Endothelial cell of umbilical vein (primary cell): ENCODE data around the gene TENT4A.

ENCODE experiments used
- EZH2 ChIP-seq: IDR thresholded peaks from 2 replicates; pipeline ENCODE4 v1.6.1; 2012; ENCODE audit warnings: borderline replicate concordance, low read depth, mild to moderate bottlenecking, moderate library complexity, low read length, inconsistent platforms; ENCODE audit not compliant: severe bottlenecking
- FOS ChIP-seq: IDR thresholded peaks from 2 replicates; pipeline ENCODE4 v1.6.1; 2011; ENCODE audit warnings: mild to moderate bottlenecking, low read length, moderate library complexity, borderline replicate concordance; ENCODE audit not compliant: insufficient read depth
- JUN ChIP-seq: IDR thresholded peaks from 2 replicates; pipeline ENCODE4 v1.6.1; 2011; ENCODE audit warnings: borderline replicate concordance, low read depth; ENCODE audit not compliant: insufficient read length, insufficient read depth
- POLR2A ChIP-seq: IDR thresholded peaks from 2 replicates; pipeline ENCODE4 v1.6.1; 2012; ENCODE audit warnings: low read depth, mild to moderate bottlenecking, control low read depth, low read length
- POLR2AphosphoS5 ChIP-seq: IDR thresholded peaks from 2 replicates; pipeline ENCODE4 v1.6.1; 2012; ENCODE audit warnings: low read depth, mild to moderate bottlenecking, control low read depth, low read length, moderate library complexity; ENCODE audit not compliant: insufficient read depth
- TF ChIP-seq, protein P1 (sequence below), 2 donors: IDR thresholded peaks; 1 replicate in 1 of 2; 2 replicates in 1 of 2; pipeline ENCODE4 v1.5.1; 2011; ENCODE audit warnings: low read length in 2 of 2, mild to moderate bottlenecking in 2 of 2, moderate library complexity in 2 of 2, control low read depth in 1 of 2, inconsistent platforms in 1 of 2, low read depth in 1 of 2; ENCODE audit not compliant: insufficient read depth in 1 of 2; ENCODE audit errors: extremely low read depth in 1 of 2
- TF ChIP-seq, protein P2 (sequence below): IDR thresholded peaks from 2 replicates; pipeline ENCODE4 v1.6.1; 2011; ENCODE audit not compliant: insufficient read depth, insufficient read length

DNA sequence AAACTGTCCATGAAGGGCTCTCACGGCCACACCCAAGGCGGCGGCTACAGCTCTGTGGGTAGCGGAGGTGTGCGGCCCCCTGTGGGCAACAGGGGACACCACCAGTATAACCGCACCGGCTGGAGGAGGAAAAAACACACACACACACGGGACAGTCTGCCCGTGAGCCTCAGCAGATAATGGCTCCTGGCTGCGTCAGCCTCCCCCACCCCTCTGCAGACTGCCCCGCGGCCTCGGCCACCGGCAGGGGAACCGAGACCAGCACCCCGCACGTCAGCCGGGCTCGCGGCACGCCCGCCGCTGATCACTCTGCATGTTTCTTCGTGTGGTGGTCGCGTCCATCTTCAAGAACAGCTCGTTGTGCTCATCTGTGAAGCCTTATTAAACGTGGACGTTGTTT, 41.5 kb downstream of the TENT4A start:
- TF ChIP-seq EZH2 (no peak), JUN (no peak), POLR2A (no peak), FOS (no peak), POLR2AphosphoS5 (no peak)
- TF ChIP-seq, protein P1, sequence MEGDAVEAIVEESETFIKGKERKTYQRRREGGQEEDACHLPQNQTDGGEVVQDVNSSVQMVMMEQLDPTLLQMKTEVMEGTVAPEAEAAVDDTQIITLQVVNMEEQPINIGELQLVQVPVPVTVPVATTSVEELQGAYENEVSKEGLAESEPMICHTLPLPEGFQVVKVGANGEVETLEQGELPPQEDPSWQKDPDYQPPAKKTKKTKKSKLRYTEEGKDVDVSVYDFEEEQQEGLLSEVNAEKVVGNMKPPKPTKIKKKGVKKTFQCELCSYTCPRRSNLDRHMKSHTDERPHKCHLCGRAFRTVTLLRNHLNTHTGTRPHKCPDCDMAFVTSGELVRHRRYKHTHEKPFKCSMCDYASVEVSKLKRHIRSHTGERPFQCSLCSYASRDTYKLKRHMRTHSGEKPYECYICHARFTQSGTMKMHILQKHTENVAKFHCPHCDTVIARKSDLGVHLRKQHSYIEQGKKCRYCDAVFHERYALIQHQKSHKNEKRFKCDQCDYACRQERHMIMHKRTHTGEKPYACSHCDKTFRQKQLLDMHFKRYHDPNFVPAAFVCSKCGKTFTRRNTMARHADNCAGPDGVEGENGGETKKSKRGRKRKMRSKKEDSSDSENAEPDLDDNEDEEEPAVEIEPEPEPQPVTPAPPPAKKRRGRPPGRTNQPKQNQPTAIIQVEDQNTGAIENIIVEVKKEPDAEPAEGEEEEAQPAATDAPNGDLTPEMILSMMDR (IDR thresholded peaks at IDR 0.05; ENCODE audit: extremely low read depth in 1 of 2, insufficient read depth in 1 of 2, low read depth in 1 of 2, low read length in 2 of 2) = no peak
- TF ChIP-seq, protein P2, sequence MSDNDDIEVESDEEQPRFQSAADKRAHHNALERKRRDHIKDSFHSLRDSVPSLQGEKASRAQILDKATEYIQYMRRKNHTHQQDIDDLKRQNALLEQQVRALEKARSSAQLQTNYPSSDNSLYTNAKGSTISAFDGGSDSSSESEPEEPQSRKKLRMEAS = no peak
